ENCODE data around the gene GNB1L.

GNB1L gene

GRCh38 chr22:19869497-19870152 lies 15.0 kb upstream of the GNB1L start:
- no peak for TF ChIP-seq CTCF (IDR thresholded peaks at IDR 0.05; ENCODE audit: extremely low read depth, missing control alignments)

GRCh38 chr22:19868773-19869471 lies 14.2 kb upstream of the GNB1L start:
- TF ChIP-seq CTCF (IDR thresholded peaks at IDR 0.05; ENCODE audit: extremely low read depth, missing control alignments) = no peak
- no peak for DNase-seq (ENCODE audit: low spot score)

More at GRCh38 chr22:19869497-19870152, 15.0 kb upstream of the GNB1L start:
- no peak for DNase-seq (ENCODE audit: low spot score)

- DNase-seq (ENCODE audit: low spot score) = no peak
- TF ChIP-seq CTCF (IDR thresholded peaks at IDR 0.05; ENCODE audit: extremely low read depth, missing control alignments) = no peak
Observed at GRCh38 chr22:19868333-19868732, 13.7 kb upstream of the GNB1L start.

- DNase-seq (ENCODE audit: low spot score) = no peak
- no peak for TF ChIP-seq CTCF (IDR thresholded peaks at IDR 0.05; ENCODE audit: extremely low read depth, missing control alignments)
Observed at GRCh38 chr22:19867617-19868016, 12.9 kb upstream of the GNB1L start.

GRCh38 chr22:19866665-19867009 lies 12.0 kb upstream of the GNB1L start:
- DNase-seq (ENCODE audit: low spot score) = no peak
- TF ChIP-seq CTCF (IDR thresholded peaks at IDR 0.05; ENCODE audit: extremely low read depth, missing control alignments) = no peak

GRCh38 chr22:19865141-19865829 lies 10.6 kb upstream of the GNB1L start:
- no peak for DNase-seq (ENCODE audit: low spot score)
- TF ChIP-seq CTCF (IDR thresholded peaks at IDR 0.05; ENCODE audit: extremely low read depth, missing control alignments) = no peak

- TF ChIP-seq CTCF (IDR thresholded peaks at IDR 0.05; ENCODE audit: extremely low read depth, missing control alignments) = no peak
Observed at GRCh38 chr22:19864538-19865106, 9.9 kb upstream of the GNB1L start.

More at GRCh38 chr22:19864538-19865106, 9.9 kb upstream of the GNB1L start:
- DNase-seq (ENCODE audit: low spot score) = no peak

Measured in GM20000 (cell line).